Raji (cell line): ENCODE data around the gene TIMM50.

Experiments used
- POLR2A ChIP-seq: IDR thresholded peaks from 2 replicates; pipeline ENCODE4 v1.6.1; 2011; ENCODE audit warnings: low read depth, low read length, control low read depth; ENCODE audit not compliant: insufficient read depth

Gene TIMM50

DNA sequence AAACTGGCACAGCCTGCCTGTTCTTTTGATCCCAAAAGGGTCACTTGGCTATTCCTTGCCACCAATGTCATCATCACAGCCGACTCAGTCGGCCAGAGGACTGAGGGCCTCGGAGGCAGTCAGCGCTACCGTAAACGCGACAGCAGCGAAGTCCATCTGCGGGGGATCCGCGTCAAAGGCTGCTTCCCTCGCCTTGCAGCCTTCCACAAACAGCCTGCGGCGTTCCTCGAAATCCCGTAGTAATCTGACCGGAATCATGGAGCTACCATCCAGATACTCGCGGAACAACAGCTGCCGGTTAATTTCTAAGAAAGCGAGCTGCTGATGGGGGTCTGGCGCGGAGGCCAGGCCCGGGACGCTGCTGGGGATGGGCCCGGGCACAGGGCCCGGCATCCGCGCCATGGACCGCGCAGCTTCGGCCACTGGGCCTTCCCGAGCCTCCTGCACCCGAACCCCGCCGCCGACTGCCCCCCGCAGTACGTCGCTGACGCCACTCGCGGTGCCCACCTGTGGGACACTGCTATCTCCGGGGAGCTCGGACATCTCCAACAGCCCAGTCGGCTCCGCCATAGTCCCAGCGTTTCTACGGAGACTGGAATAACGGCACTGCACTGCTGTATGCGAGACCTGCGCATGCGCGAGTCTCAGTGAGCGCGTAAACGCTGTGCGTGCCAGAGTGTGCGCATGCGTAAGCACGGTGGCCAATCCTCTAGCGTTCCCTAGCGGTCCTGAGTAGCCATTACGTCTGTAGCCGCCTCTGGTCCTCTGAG is 51.8 kb downstream of the TIMM50 start, which contains the start of gene EID2B:
TSS of gene EID2B (minus strand) at position 620 of the 770 bp plus-strand sequence. CDS start at position 570, 50 bp downstream.
- TF ChIP-seq POLR2A, result peak; percentile 95

DNA sequence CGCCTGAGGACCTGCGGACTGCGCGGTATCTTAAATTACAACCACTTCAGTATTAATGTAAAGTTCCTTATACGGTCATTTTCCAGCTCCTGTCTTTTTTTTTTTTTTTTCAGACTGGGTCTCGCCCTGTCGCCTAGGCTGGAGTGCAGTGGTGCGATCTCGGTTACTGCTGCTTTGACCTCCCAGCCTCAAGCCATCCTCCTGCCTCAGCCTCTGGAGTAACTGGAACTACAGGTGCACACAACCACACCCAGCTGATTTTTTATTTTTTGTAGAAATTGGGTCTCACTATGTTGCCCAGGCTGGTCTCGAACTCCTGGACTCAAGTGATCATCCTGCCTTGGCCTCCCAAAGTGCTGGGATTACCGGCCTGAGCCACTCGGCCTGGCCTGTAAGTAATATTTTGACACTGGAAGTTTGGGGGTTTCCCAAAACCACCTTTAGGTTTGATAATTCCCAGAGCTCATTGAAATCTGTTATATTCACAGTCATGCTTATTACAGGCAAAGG is 52.4 kb downstream of the TIMM50 start:
- no peak for TF ChIP-seq POLR2A

- no peak for TF ChIP-seq POLR2A
Measured at GRCh38 chr19:39533791-39534190, 53.2 kb downstream of the TIMM50 start.

DNA sequence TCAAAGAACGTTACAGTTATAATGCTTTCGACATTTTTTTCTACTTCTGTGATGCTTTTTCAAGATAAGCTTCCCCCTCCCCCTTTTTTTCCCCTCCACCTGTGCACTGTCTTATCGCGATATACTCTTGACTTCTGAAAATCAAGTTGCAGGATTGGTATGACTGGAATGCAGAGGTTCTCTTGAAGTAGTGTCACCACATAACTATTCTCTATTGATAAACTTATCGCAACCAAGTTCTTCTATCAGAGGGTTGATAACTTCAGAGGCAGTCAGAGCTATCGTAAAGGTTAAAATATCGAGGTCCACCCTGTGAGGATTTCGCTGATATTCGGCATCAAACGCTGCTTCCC is 58.5 kb downstream of the TIMM50 start:
- TF ChIP-seq POLR2A, result no peak

DNA sequence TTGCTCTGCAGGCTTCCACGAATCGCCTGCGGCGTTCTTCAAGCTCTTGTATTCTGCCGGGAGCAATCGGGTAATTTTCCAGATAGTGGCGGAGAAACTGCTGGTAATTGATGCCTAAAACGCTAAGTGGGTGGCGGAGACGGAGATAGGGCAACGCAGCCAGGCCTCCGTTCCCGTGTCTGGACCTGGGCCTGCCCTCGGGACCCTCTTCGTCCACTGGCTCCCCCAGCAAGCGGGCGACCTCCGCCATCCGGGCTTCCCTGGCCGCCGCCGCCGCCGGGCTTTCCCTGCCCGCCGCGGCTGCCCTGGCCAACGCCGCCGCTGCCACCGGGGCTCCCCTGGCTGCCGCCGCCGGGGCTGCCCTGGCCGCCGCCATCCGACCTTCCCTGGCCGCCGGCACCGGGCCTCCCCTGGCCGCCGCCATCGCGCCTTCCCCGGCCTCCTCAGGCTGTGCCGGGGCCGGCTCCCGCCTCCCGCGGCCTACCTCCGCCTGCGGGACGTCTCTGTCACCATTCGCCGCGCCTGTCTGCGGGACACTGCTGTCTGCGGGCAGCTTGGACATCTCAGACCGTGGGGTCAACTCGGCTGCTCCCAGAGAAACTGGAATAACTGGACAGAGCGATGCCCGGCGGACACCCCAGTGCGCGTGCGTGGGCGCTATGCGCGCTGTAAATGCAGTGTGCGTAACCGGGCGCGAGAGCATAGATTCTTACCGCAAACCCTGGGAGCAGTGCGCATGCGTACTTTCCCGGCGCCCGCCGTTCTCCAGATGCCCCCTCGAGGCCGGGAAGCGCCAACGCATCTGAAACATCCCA is 59.1 kb downstream of the TIMM50 start, which contains the start of gene EID2:
TSS of gene EID2 (minus strand) at position 644 of the 815 bp plus-strand sequence. CDS start at position 562, 82 bp downstream.
- TF ChIP-seq POLR2A, result peak; percentile 92

DNA sequence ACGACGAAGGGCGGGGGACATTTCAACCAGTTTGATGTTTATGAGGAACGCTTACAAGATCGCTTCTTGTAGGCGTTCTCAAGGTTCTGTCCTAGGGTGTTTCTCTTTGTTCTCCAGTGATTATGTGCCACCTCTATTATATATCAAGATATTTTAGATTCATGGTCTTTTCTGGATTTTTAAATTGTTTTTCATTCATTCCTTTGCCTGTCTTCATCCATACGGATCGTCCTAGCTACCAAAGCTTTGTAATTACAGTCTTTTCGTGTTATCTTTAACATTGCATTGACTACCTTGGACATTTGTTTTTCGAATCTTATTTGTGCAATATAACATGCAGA is 59.7 kb downstream of the TIMM50 start:
- no peak for TF ChIP-seq POLR2A
